LNCAP (cell line): ENCODE data around the gene CFAP20.

Experiments
- CTCF ChIP-seq: fragments of 450-650 bp; IDR thresholded peaks from 2 replicates; pipeline ENCODE4 v1.5.1; 2017; ENCODE audit warnings: mild to moderate bottlenecking

CFAP20 gene

GRCh38 chr16:58129097-58129936, at the start of gene CFAP20:
Gene CFAP20, minus strand, starts transcription at chr16:58129381. Its CDS starts 266 bp downstream, at chr16:58129115.
- TF ChIP-seq CTCF = no peak

GRCh38 chr16:58177353-58177710, 48.2 kb upstream of the CFAP20 start:
- no peak for TF ChIP-seq CTCF

GRCh38 chr16:58176608-58177352, 47.6 kb upstream of the CFAP20 start:
- TF ChIP-seq CTCF = no peak

GRCh38 chr16:58170223-58170622, 41.0 kb upstream of the CFAP20 start:
- TF ChIP-seq CTCF = no peak

- no peak for TF ChIP-seq CTCF
Measured at GRCh38 chr16:58160855-58161254, 31.7 kb upstream of the CFAP20 start.

GRCh38 chr16:58158725-58159124, 29.5 kb upstream of the CFAP20 start:
- no peak for TF ChIP-seq CTCF

- TF ChIP-seq CTCF = no peak
Measured at GRCh38 chr16:58157951-58158540, 28.9 kb upstream of the CFAP20 start.
